K562 (cell line): Measurements from ENCODE around the gene CAMK2B. TPM values are rescaled to one million over a fixed set of nuclear protein-coding genes. Genes with fewer than 3 reads are reported as not detected.
"Not testable (repeated sequence)": the region's sequence is repeated elsewhere in the genome, so short reads cannot be mapped to it uniquely, and the experiment has no call there.

ENCODE experiments used
- ATAC-seq: fragments of 200-7000 bp; cut with Tn5 transposase; 3 replicates; pipeline ENCODE4 v1.9.1; 2020; ENCODE audit warnings: moderate library complexity
- BruUV-seq: library from RNA; stranded (reverse); fragments of 400-500 nt; replicated peaks from 2 replicates; lab custom pipeline; 2021; lab: Mats Ljungman, UMichigan
- CTCF ChIA-PET: fragments of 300-600 bp; formaldehyde crosslinking; extraction: SDS; loops from one replicate; lab custom pipeline; 2021; ENCODE audit warnings: low intra/inter-chr PET ratio; lab: Yijun Ruan, JAX
- POLR2A ChIA-PET: fragments of 300-600, 350-650 bp; sonication (Branson Sonifier 250); formaldehyde crosslinking; extraction: SDS; loops from one replicate; lab custom pipeline; 2021; ENCODE audit warnings: antibody characterized with exemption, inconsistent platforms; lab: Yijun Ruan, JAX
- DNase-seq, 4 experiments: peaks; one replicate each; pipeline versions ENCODE4 v3.0.0 to v3.0.0-alpha.2; 2011 to 2018; ENCODE audit warnings: low spot score in 3 of 4, mixed read lengths in 3 of 4; ENCODE audit errors: extremely low read depth in 1 of 4
- FAIRE-seq: peaks from 2 replicates; lab custom pipeline; 2011; peaks lifted over from hg19 to GRCh38; lab: Jason Lieb, UNC
- H2AFZ ChIP-seq: 2 replicates; pipeline ENCODE4 v1.6.0; 2011; ENCODE audit warnings: low read depth, low read length, control low read depth, inconsistent platforms
- H3K27ac ChIP-seq: fragments of 200-600 bp; 3 replicates; pipeline ENCODE4 v1.8.0; 2011; ENCODE audit warnings: low read depth, mild to moderate bottlenecking, control low read depth, inconsistent platforms, low read length, moderate library complexity, mixed read lengths; ENCODE audit errors: extremely low read depth
- H3K27me3 ChIP-seq, 2 experiments: fragments of 300-600 bp in 1 of 2; 2 replicates in 1 of 2; 3 replicates in 1 of 2; pipeline versions ENCODE4 v1.6.0 to v1.8.0; 2011; ENCODE audit warnings: inconsistent platforms in 2 of 2, low read length in 2 of 2, mild to moderate bottlenecking in 1 of 2, mixed read lengths in 1 of 2, moderate library complexity in 1 of 2; ENCODE audit not compliant: control insufficient read depth in 2 of 2, insufficient read depth in 2 of 2
- H3K36me3 ChIP-seq: fragments of 300-600 bp; 3 replicates; pipeline ENCODE4 v1.8.0; 2011; ENCODE audit warnings: mild to moderate bottlenecking, low read length, inconsistent platforms; ENCODE audit not compliant: control insufficient read depth, insufficient read depth
- H3K4me1 ChIP-seq, 2 experiments: fragments of 200-600 bp in 1 of 2; replicated peaks in 1 of 2; 2 replicates in 1 of 2; 3 replicates in 1 of 2; pipeline versions ENCODE4 v1.5.1 to v1.8.0; 2011; ENCODE audit warnings: inconsistent platforms in 2 of 2, low read length in 2 of 2, mild to moderate bottlenecking in 1 of 2, mixed read lengths in 1 of 2, moderate library complexity in 1 of 2; ENCODE audit not compliant: control insufficient read depth in 2 of 2, insufficient read depth in 2 of 2
- H3K4me2 ChIP-seq: 2 replicates; pipeline ENCODE4 v1.6.1; 2011; ENCODE audit warnings: low read length, control low read depth, inconsistent platforms, mixed read lengths; ENCODE audit not compliant: insufficient read depth
- H3K4me3 ChIP-seq: fragments of 200-600 bp; sonication (generic), shearing (Covaris generic); 2 replicates; pipeline ENCODE4 v1.5.1; 2016; ENCODE audit warnings: control low read depth, inconsistent platforms
- H3K79me2 ChIP-seq: fragments of 200-600 bp; 3 replicates; pipeline ENCODE4 v1.8.0; 2011; ENCODE audit warnings: low read length, inconsistent platforms; ENCODE audit not compliant: control insufficient read depth, insufficient read depth
- H3K9ac ChIP-seq, 2 experiments: 2 replicates each; pipeline versions ENCODE4 v1.6.0 to v1.6.1; 2011; ENCODE audit warnings: low read depth in 2 of 2, low read length in 2 of 2, control low read depth in 1 of 2, inconsistent platforms in 1 of 2, mild to moderate bottlenecking in 1 of 2, mixed read lengths in 1 of 2; ENCODE audit not compliant: insufficient read depth in 1 of 2
- H3K9me1 ChIP-seq: one replicate; pipeline ENCODE4 v1.6.0; 2011; ENCODE audit warnings: inconsistent platforms, mild to moderate bottlenecking, low read length, moderate library complexity; ENCODE audit not compliant: control insufficient read depth, insufficient read depth
- H3K9me3 ChIP-seq: replicated peaks from 2 replicates; pipeline ENCODE4 v1.5.1; 2011; ENCODE audit warnings: low read depth, low read length, inconsistent platforms; ENCODE audit not compliant: control insufficient read depth, insufficient read depth
- H4K20me1 ChIP-seq: replicated peaks from 2 replicates; pipeline ENCODE4 v1.6.1; 2011; ENCODE audit warnings: low read length, inconsistent platforms, mixed read lengths; ENCODE audit not compliant: control insufficient read depth, insufficient read depth
- FOXK1 ChIP-seq: sonication (generic); formaldehyde crosslinking; IDR thresholded peaks from 2 replicates; pipeline ENCODE4 v1.8.0; 2022; ENCODE audit warnings: missing genetic modification reagents, mild to moderate bottlenecking, borderline replicate concordance
- WGBS: fragments of 100-300 bp; shearing (Covaris generic); methylation state at CpG from one replicate; pipeline ENCODE4 v1.1.6; 2016; ENCODE audit warnings: low coverage, mixed read lengths; ENCODE audit not compliant: insufficient coverage; ENCODE audit errors: missing lambda C conversion rate; 5-methylcytosine and 5-hydroxymethylcytosine counted together
- in situ Hi-C: fragments of 300-500 bp; cut with MboI; formaldehyde crosslinking; loops from 4 replicates; pipeline ENCODE4 v1.15.0; 2018; ENCODE audit warnings: inconsistent platforms, mixed read lengths
- intact Hi-C: fragments of 100-400 bp; cut with micrococcal nuclease; formaldehyde crosslinking; loops from 2 replicates; pipeline ENCODE4 v1.14.2; 2022
- polyA plus RNA-seq, 8 experiments: library from polyadenylated mRNA; depleted of rRNA in 4 of 8; stranded (reverse) in 5 of 8; unstranded in 3 of 8; fragments of >200 nt; fragmentation: Nextera tagmentation in 2 of 8; fragmentation: Illumina TruSeq in 1 of 8; extraction: Ambion mirVana in 2 of 8; extraction: Trizol in 1 of 8; gene quantifications; 2 replicates each; pipeline versions ENCODE4 v1.2.1 to v1.2.3, GENCODE V29; 2011 to 2014; ENCODE audit warnings: inconsistent platforms in 1 of 8, missing spikeins in 1 of 8
- total RNA-seq, 7 experiments: library from RNA; depleted of rRNA in 6 of 7; stranded (reverse); fragments of >200 nt in 6 of 7; fragmentation: Illumina TruSeq in 2 of 7; extraction: Trizol in 2 of 7; gene quantifications; 2 replicates each; pipeline versions ENCODE4 v1.2.1 to v1.2.3, GENCODE V29; 2011 to 2021; ENCODE audit warnings: low replicate concordance in 1 of 7

The CAMK2B gene
- total and polyA plus RNA-seq, 9 of the 15 experiments (the other 6 are each of a cell fraction or from before 2014, with no cell fraction given): 0.04 to 0.09 (median 0.05) TPM; not detected in 4

DNA sequence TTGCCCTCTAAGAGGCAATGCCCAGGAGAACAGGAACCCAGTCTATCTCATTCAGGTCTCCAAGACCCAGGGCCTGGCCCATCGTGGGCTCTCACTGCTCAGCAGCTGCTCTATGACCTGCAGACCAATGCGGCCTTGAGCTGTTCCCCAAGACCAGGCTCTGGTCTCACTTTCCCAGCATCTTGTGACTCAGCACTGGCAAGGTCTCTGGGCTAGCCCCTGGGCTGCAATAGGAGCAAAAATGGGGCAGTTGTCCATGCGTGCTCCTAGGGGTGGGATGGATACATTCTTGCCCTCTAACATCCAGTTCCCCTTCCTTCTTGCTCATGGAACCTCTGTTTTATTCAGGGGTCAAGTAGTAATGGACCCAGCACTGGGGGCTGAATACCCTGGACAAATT is 149.7 kb downstream of the CAMK2B start:
- no peaks in the 10 kb centered on the region for H4K20me1 ChIP-seq
- no peaks in the 10 kb centered on the region for H3K9me3 ChIP-seq
- intact Hi-C loops (no loop called here), in situ Hi-C loops (no loop called here)
- no peak for TF ChIP-seq FOXK1 (CRISPR knock-in tag)
- ChIA-PET POLR2A (interaction anchor here (0.7 kb wide), 1 partner anchor 58 kb away, joined by 4 read pairs; no protein-coding TSS in a partner anchor), CTCF (no interaction called here)
- ATAC-seq (no peak), DNase-seq (no peak), FAIRE-seq (no peak)
- H3K36me3 ChIP-seq: no peaks in the 10 kb centered on the region
- H3K4me1 ChIP-seq: no peaks in the 10 kb centered on the region
- H3K4me2 ChIP-seq: no peak overlapping the region
- no peak overlapping the region for H3K4me3 ChIP-seq
- no TSS peak for BruUV-seq
- no peaks in the 10 kb centered on the region for H3K9me1 ChIP-seq
- no peaks in the 10 kb centered on the region for H3K79me2 ChIP-seq
- no peak overlapping the region for H2AFZ ChIP-seq
- no peak overlapping the region for H3K27ac ChIP-seq
- 0% methylated on average over 3 of the region's 3 CpGs for WGBS
- H3K27me3 ChIP-seq: peaks cover 29 to 38% of the 10 kb centered on the region in 2 experiments
- H3K9ac ChIP-seq: no peak overlapping the region

DNA sequence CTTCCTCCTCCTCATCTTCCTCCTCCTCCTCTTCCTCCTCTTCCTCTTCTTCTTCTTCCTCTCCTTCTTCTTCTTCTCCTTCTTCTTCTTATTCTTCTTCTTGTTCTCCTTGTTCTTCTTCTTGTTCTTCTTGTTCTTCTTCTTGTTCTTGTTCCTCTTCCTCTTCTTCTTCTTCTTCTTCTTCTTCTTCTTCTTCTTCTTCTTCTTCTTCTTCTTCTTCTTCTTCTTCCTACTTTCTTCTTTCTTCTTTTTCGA is 150.8 kb downstream of the CAMK2B start:
- H4K20me1 ChIP-seq, H3K9me3 ChIP-seq, H3K9me1 ChIP-seq, DNase-seq, FAIRE-seq, POLR2A ChIA-PET, H3K79me2 ChIP-seq, intact Hi-C loops, H3K27ac ChIP-seq, CTCF ChIA-PET, in situ Hi-C loops, H3K4me1 ChIP-seq, BruUV-seq, H3K4me2 ChIP-seq, ATAC-seq, H2AFZ ChIP-seq, H3K9ac ChIP-seq, H3K4me3 ChIP-seq, H3K36me3 ChIP-seq: not testable (repeated sequence)
- H3K27me3 ChIP-seq: peaks cover 32 to 38% of the 10 kb centered on the region in 2 experiments
- WGBS: 0% methylated on average over 1 of the region's 1 CpG
